ENCODE results near the gene SERPINB4.

The SERPINB4 gene

GRCh38 chr18:63626431-63626830 lies 17.6 kb downstream of the SERPINB4 start:
- no peak for FAIRE-seq

GRCh38 chr18:63624863-63625262 lies 19.2 kb downstream of the SERPINB4 start:
- no peak for FAIRE-seq

- FAIRE-seq: no peak
Observed at GRCh38 chr18:63619661-63620060, 24.4 kb downstream of the SERPINB4 start.

- FAIRE-seq: no peak
Observed at GRCh38 chr18:63617915-63618234, 26.2 kb downstream of the SERPINB4 start.

GRCh38 chr18:63617049-63617914 lies 26.8 kb downstream of the SERPINB4 start:
- FAIRE-seq: no peak

GRCh38 chr18:63613420-63613819 lies 30.6 kb downstream of the SERPINB4 start:
- FAIRE-seq: no peak

GRCh38 chr18:63606526-63606925 lies 37.5 kb downstream of the SERPINB4 start:
- FAIRE-seq: no peak

GRCh38 chr18:63604791-63605567 lies 39.1 kb downstream of the SERPINB4 start:
- no peak for FAIRE-seq

GRCh38 chr18:63603772-63604171 lies 40.3 kb downstream of the SERPINB4 start:
- FAIRE-seq: no peak

- no peak for FAIRE-seq
Observed at GRCh38 chr18:63603355-63603754, 40.7 kb downstream of the SERPINB4 start.

GRCh38 chr18:63596964-63597363 lies 47.1 kb downstream of the SERPINB4 start:
- no peak for FAIRE-seq

GRCh38 chr18:63592471-63592870 lies 51.6 kb downstream of the SERPINB4 start:
- FAIRE-seq: no peak

GRCh38 chr18:63591725-63592124 lies 52.3 kb downstream of the SERPINB4 start:
- FAIRE-seq: no peak

GRCh38 chr18:63590966-63591695 lies 52.9 kb downstream of the SERPINB4 start:
- FAIRE-seq: no peak

- FAIRE-seq: no peak
Observed at GRCh38 chr18:63590373-63590772, 53.7 kb downstream of the SERPINB4 start.

GRCh38 chr18:63588909-63589308 lies 55.1 kb downstream of the SERPINB4 start:
- FAIRE-seq: no peak

Measured in A204.1 (cell line).